NCI-H2029 (cell line): ENCODE measurements around the gene MATCAP1.
A peak's percentile ranks its signal among the peaks of the same experiment; 100 is the strongest.

Experiments
- DNase-seq: peaks from one replicate; lab custom pipeline; 2025; lab: John Stamatoyannopoulos, UW

Gene MATCAP1

GRCh38 chr16:67208154-67208896 lies 24.6 kb upstream of the MATCAP1 start:
- DNase-seq: no peak

GRCh38 chr16:67207249-67208091 lies 23.7 kb upstream of the MATCAP1 start:
- no peak for DNase-seq

- DNase-seq: no peak
Observed at GRCh38 chr16:67206838-67207248, 23.1 kb upstream of the MATCAP1 start.

GRCh38 chr16:67206129-67206837 lies 22.5 kb upstream of the MATCAP1 start:
- DNase-seq: no peak

GRCh38 chr16:67204076-67204475 lies 20.3 kb upstream of the MATCAP1 start:
- DNase-seq: no peak

- DNase-seq: no peak
Observed at GRCh38 chr16:67202956-67203493, 19.3 kb upstream of the MATCAP1 start.

GRCh38 chr16:67202426-67202825 lies 18.7 kb upstream of the MATCAP1 start:
- no peak for DNase-seq

GRCh38 chr16:67201411-67202345 lies 17.9 kb upstream of the MATCAP1 start:
- no peak for DNase-seq

- DNase-seq: no peak
Observed at GRCh38 chr16:67200491-67200890, 16.7 kb upstream of the MATCAP1 start.

GRCh38 chr16:67199808-67200198 lies 16.0 kb upstream of the MATCAP1 start:
- no peak for DNase-seq

- peak; percentile 43 for DNase-seq
Observed at GRCh38 chr16:67199011-67199807, 15.4 kb upstream of the MATCAP1 start, which contains the start of gene ELMO3. Gene ELMO3, plus strand, starts transcription at chr16:67199131. Its CDS starts 196 bp downstream, at chr16:67199327.

GRCh38 chr16:67198238-67198734 lies 14.5 kb upstream of the MATCAP1 start:
- peak; percentile 36 for DNase-seq

GRCh38 chr16:67197704-67198103 lies 13.9 kb upstream of the MATCAP1 start:
- DNase-seq: no peak

GRCh38 chr16:67196881-67197280 lies 13.1 kb upstream of the MATCAP1 start:
- no peak for DNase-seq

GRCh38 chr16:67195676-67196075 lies 11.9 kb upstream of the MATCAP1 start:
- DNase-seq: no peak

GRCh38 chr16:67194260-67194659 lies 10.5 kb upstream of the MATCAP1 start:
- DNase-seq: no peak

GRCh38 chr16:67193536-67193935 lies 9.8 kb upstream of the MATCAP1 start:
- DNase-seq: no peak

GRCh38 chr16:67192781-67193361 lies 9.1 kb upstream of the MATCAP1 start:
- no peak for DNase-seq

GRCh38 chr16:67191995-67192681 lies 8.4 kb upstream of the MATCAP1 start, which contains the start of gene E2F4:
Gene E2F4, plus strand, starts transcription at chr16:67192155. Its CDS starts 73 bp downstream, at chr16:67192228.
- DNase-seq: peak; percentile 60
